Fibroblast of peridontal ligament (primary cell): Measurements from ENCODE around the gene MYO1G.
"Not testable (repeated sequence)": the region's sequence is repeated elsewhere in the genome, so short reads cannot be mapped to it uniquely, and the experiment has no call there.

Source experiments
- DNase-seq: peaks from one replicate; pipeline ENCODE4 v3.0.0-alpha.2; 2010; ENCODE audit errors: extremely low read depth

The MYO1G gene

DNA sequence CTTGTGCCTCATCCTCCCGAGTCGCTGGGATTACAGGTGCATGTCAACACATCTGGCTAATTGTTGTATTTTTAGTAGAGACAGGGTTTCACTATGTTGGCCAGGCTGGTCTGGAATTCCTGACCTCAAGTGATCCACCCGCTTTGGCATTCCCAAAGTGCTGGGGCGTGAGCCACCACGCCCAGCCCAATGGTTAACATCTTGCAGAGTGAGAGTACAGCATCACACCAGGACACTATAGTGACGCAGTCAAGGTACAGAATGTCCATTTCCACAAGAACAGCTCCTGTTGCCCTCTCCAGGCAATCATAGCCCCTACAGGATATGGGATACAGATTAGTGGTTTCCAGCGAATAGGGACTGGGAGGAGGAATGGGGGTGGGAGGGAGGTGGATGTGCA lies 34.0 kb downstream of the MYO1G start:
- DNase-seq = no peak

GRCh38 chr7:44943631-44944030 lies 35.2 kb downstream of the MYO1G start:
- DNase-seq = no peak

GRCh38 chr7:44937426-44937825 lies 41.4 kb downstream of the MYO1G start:
- DNase-seq = no peak

GRCh38 chr7:44936322-44936721 lies 42.5 kb downstream of the MYO1G start:
- DNase-seq = no peak

DNA sequence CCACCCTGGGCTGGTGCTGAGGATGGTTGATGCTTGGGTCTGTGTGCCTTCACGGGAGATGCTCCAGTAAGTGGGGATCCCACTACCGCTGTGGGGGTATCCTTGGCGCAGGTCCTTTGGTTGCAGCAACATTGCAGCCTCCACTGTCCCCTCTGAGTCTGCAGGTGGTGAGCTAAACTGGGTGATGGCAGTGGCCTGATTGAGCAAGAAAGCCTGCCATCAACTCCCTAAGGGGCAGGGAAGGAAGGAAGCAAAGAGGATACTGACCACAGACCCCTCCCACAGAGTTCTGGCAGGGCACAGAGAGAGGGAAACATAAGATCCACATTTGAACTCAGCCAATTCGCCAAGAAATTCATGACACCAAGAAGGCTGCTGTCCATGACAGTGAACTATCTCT lies 43.2 kb downstream of the MYO1G start:
- DNase-seq = no peak

- DNase-seq = no peak
These were observed 43.8 kb downstream of the MYO1G start for GRCh38 chr7:44935016-44935415.

DNA sequence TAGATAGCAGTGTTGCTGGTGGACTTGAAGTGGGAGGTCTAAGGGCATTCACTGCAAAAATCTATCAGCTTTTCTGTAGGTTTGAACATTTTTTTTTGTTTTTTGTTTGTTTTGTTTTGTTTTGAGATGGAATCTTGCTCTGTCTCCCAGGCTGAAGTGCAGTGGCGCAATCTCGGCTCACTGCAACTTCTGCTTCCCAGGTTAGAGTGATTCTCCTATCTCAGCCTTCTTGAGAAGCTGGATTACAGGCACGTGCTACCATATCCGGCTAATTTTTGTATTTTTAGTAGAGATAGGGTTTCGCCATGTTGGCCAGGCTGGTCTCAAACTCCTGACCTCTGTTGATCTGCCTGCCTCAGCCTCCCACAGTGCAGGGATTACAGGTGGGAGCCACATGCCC lies 44.3 kb downstream of the MYO1G start:
- DNase-seq = not testable (repeated sequence)

GRCh38 chr7:44930921-44931320 lies 47.9 kb downstream of the MYO1G start:
- no peak for DNase-seq

DNA sequence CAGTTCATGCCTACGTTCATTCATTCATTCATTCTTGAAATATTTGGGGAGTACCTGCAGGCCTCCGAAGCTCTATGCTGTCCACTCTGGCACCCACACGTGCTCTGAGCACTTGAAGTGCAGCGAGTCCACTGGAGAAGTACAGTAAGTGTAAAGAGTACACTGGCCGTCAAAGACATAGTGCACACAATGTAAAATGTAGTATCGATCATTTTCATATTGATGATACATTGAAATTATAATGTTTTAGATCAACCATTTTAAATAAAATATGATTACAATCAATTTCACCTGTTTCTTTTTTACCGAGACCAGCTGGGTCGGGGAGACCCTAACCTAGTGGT lies 56.5 kb downstream of the MYO1G start:
- DNase-seq = no peak

DNA sequence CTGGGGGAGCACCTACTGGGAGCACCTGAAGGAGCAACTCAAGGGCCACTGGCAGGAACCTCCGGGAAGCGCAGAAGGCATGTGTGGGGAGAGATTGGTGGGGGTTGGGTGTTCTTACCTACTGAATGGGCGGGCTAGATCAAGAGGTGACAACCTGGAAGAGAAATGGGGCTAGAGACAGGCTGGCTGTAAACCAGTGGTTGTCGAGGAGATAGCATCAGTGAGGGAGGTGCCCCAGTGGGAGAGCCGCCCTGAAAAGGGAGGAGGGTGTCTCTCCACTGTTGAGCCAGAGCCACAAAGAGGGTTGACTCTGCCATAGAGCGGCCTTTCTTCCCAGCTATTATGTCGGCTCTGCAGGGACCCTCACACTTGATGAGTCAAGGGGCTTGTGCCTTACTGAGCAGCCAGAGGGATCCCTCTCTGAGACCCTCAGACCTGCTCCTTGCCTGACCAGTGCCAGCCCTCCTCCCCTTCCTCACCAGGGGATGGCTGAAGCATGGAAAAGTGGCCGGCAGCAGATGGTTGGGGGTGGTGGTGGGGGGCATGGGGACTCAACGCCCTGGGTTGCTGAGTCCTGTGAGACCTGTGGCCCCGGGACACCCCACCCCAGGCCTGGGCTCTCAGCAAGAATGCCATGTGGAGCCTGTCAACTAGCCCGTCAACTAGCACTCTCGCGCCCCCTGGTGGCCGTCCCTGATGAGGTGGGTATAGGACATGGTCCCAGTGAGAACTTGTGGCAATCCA lies 57.0 kb downstream of the MYO1G start:
- DNase-seq = peak; percentile 67

DNA sequence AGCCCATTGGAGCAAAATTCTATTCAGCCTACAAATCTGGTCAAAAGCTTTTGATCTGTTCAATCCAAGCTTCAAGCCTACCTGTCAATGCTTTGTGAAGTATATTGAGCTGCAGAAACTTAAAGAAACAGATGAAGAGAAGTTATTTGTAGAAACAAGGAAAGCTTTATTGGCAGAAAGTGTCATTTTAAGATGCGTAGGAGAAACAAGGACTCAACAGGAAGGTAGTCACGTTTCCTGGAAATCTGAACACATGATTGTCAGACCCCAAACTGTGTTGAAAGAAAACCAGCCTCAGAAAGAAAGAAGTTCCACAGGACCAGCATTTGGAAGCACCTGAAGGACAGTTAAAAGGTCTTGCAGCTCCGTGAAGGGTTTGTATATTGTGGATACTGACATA lies 58.7 kb downstream of the MYO1G start:
- DNase-seq = no peak

GRCh38 chr7:44918029-44918428 lies 60.8 kb downstream of the MYO1G start:
- DNase-seq = no peak

GRCh38 chr7:44917465-44917864 lies 61.4 kb downstream of the MYO1G start:
- no peak for DNase-seq

GRCh38 chr7:44914992-44915607 lies 63.7 kb downstream of the MYO1G start:
- peak; percentile 26 for DNase-seq

- DNase-seq = no peak
These were observed 66.0 kb downstream of the MYO1G start for GRCh38 chr7:44912775-44913347.
